HG02571 (cell line): ENCODE results near the gene REXO4.
"Not testable (repeated sequence)": the region's sequence is repeated elsewhere in the genome, so short reads cannot be mapped to it uniquely, and the experiment has no call there.

Source experiments
- ATAC-seq: cut with Tn5 transposase; IDR thresholded peaks from one replicate; pipeline ENCODE4 v1.9.1; 2021; ENCODE audit warnings: mild to moderate bottlenecking, moderate library complexity; ENCODE audit not compliant: unreplicated experiment

REXO4 gene

GRCh38 chr9:133451865-133452264 lies 34.1 kb upstream of the REXO4 start:
- not testable (repeated sequence) for ATAC-seq

- ATAC-seq = no peak
These were observed 31.9 kb upstream of the REXO4 start for GRCh38 chr9:133449760-133450159.

DNA sequence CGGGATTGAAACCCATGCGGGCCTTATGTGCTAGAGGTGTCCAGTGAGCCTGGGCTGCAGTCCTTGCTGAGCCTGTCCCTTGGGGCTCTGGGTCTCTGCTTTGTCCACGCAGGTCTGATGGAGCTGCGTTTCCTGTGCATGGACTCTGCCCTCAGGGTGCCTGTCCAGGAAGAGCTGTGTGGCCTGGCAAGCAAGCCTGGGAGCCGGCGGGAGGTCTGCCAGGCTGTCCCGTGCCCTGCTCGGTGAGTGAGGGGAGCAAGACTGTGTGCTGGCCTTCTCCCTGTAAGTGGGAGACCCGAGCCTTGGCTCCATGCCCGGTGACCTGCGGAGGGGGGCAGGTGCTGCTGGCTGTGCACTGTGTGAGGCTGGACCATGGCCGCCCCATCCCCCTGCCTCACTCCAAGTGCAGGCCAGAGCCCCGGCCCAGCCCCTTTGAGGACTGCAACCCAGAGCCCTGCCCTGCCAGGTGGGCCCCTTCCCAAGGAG lies 30.7 kb upstream of the REXO4 start:
- ATAC-seq = no peak

- ATAC-seq = no peak
These were observed 27.6 kb upstream of the REXO4 start for GRCh38 chr9:133445293-133445969.

DNA sequence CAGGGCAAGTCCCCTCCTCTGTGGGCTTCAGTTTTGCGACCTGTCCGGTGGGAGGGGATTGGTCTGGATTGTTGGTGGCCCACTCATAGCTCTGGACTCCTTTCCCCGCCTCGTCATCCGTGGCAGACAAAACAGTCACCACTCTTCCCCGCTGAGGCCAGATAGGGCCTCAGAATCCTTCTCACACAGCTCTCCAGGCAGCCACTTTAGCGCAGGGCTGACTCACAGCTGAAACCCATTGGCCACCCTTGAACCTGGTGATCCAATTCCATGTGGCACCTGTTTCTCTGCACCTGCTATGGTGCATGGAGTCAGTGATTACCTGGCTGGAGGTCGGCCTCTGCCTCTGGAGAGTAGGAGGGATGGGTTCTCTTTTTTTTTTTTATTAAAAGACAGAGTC lies 26.2 kb upstream of the REXO4 start:
- no peak for ATAC-seq

- ATAC-seq = no peak
These were observed 25.4 kb upstream of the REXO4 start for GRCh38 chr9:133443248-133443647.

- ATAC-seq = no peak
These were observed 23.8 kb upstream of the REXO4 start for GRCh38 chr9:133441571-133441970.

DNA sequence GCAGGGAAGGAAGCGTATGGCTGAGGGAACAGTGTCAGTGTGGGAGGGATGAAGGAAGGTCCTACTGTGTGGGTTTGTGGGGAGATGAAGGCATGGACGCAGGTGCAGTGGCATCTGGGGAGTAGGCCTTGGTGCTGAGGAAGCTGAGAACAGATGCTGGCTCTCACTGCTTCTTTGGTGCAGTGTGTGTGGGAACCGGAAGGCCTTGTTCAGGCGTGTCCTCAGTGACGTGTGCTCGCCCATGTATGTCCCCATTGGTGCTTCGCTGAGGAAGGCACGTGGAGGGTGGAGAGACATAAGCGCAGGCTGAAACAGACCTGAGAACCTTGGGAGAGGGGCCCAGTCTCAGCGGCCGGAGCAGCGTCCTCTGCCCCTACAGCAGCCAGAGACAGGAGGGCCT lies 23.1 kb upstream of the REXO4 start:
- ATAC-seq = no peak

- no peak for ATAC-seq
These were observed 21.5 kb upstream of the REXO4 start for GRCh38 chr9:133439337-133439736.

- ATAC-seq = no peak
These were observed 20.1 kb upstream of the REXO4 start for GRCh38 chr9:133437753-133438531.

- no peak for ATAC-seq
These were observed 18.9 kb upstream of the REXO4 start for GRCh38 chr9:133436681-133437080.

- ATAC-seq = no peak
These were observed 15.6 kb upstream of the REXO4 start for GRCh38 chr9:133433351-133433843.

DNA sequence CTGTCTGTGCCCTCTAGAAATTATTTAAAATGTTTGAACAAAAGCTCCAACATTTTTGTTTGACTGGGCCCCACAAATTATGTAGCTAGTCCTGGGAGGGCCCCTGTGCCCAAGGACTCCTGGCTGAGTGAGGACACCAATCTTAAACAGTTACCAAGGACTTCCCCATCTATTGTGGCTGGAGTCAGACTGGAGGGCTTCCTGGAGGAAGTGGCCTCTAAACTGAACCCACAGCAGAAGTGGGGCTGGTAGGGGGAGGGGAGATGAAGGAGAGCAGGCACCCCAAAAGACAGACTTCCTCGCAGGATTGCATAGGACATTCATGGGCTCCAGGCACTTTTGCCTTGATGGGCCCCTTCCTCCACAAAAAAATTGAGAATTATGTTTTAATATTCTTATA lies 12.4 kb upstream of the REXO4 start:
- ATAC-seq = no peak

GRCh38 chr9:133429641-133430161 lies 11.9 kb upstream of the REXO4 start:
- no peak for ATAC-seq

DNA sequence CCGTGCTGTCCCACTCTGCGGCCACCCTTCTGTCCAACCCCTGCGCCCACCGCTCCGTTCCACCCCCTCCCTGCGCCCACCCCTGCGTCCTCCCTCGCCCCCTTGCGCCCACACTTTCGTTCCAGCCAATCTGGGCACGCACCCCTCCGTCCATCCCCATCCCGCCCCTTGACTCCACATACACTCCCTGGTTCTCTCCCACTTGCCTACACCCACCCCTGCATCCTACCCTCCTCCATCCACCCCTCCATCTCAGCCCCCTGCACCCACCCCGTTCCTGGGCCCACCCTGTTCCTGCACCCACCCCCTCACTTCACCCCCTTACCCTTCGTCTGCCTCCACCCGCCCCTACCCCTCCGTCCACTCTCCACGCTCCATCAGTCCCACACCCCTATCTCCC lies 11.4 kb upstream of the REXO4 start:
- ATAC-seq = no peak

DNA sequence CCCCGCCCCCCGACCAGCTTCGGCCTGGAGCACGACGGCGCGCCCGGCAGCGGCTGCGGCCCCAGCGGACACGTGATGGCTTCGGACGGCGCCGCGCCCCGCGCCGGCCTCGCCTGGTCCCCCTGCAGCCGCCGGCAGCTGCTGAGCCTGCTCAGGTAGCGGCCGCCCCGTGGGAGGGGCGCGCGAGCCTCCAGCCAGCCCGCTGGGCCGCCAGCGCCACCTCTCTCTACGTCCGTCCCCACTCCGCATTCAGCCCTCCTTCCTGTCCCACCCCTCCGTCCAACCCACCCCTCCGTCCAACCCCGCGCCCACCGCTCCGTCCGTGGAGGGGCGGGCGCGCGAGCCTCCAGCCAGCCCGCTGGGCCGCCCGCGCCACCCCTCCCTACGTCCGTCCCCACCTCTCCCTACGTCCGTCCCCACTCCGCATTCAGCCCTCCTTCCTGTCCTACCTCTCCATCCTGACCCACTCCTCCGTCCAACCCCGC lies 10.8 kb upstream of the REXO4 start:
- no peak for ATAC-seq

DNA sequence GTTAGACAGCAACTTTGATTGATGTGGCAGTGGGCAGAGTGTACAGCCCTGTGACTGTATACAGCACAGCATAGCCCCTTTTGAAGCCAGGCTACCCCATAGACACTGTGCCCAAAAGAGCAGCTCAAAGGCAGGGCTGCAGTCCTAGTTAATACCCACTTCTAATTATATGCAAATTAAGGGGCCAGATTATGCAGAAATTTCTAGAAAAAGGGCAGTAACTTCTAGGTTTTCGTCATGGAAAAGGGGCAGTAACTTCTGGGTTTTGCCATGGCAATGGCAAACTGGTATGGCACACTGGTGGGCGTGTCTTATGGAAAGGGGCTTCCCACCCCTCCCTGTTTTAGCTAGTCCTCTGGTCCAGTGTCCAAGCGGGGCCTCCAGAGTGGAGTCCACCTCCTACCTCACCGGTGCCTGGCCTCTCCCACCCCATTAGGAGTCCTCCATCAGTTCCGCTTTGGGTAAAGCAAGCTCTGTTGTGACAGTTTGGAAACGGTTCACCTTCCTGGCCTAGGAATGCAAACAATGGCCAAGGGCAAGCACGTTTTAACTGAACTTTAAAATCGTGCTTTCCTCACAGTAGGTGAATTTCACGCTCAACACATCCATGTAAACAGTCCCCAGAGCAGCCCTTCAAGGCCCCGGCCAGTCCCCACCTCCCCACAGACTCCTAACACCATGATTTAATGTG lies 10.0 kb upstream of the REXO4 start:
- ATAC-seq = no peak

- no peak for ATAC-seq
These were observed 8.2 kb upstream of the REXO4 start for GRCh38 chr9:133426011-133426410.

DNA sequence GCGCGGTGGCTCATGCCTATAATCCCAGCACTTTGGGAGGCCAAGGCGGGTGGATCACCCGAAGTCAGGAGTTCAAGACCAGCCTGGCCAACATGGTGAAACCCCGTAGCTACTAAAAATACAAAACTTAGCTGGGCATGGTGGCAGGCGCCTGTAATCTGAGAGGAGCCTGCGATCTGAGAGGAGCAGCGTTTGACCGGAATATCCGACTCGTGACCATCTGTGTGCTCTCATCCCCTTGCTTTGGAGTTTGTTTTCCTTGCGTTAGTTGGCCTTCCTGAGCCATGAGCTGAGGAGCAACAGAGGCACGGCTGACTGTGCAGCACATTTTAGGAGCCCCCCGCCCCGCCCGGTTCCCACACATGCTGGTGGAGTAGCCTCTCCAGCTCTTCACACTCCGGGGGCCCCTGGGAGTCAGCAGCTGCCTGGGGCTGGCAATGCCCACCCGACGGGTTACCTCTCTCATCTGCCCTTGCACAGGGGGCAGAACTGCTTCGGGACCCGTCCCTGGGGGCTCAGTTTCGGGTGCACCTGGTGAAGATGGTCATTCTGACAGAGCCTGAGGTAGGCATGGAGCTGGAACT lies 7.3 kb upstream of the REXO4 start:
- no peak for ATAC-seq

DNA sequence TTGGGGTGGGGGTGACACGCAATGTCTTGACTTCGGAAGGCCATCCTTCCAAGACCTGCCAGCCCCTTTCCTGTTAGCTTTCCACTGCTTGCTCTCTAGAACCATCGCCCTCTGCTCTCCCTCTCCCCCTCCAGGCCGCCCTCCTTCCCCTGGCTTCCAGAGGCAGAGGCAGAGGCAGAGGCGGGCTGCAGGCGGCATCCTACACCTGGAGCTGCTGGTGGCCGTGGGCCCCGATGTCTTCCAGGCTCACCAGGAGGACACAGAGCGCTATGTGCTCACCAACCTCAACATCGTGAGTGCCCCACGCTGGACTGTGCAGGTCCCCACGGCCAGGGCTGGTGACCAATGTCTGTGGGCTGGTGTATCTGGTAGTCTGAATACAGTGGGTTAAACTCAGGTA lies 6.4 kb upstream of the REXO4 start:
- no peak for ATAC-seq

GRCh38 chr9:133423216-133423615 lies 5.4 kb upstream of the REXO4 start:
- ATAC-seq = no peak
